ENCODE data around the gene CHRM3. TPM values are rescaled to one million over a fixed set of nuclear protein-coding genes. Genes with fewer than 3 reads are reported as not detected.

Gene CHRM3
- total RNA-seq, 4 donors from 2014 or later, result 48.8 to 177 (median 116) TPM

GRCh38 chr1:239349699-239350098 lies 36.7 kb upstream of the CHRM3 start:
- Histone ChIP-seq H3K27me3 (no peaks in the 10 kb centered on the region), H3K4me1 (peaks cover 0 to 1% (median 0%) of the 10 kb centered on the region in 3 donors), H3K27ac (no peak overlapping the region), H3K9me3 (no peaks in the 10 kb centered on the region), H3K4me3 (no peak overlapping the region), H3K36me3 (no peaks in the 10 kb centered on the region)
- ATAC-seq, result no peak
- TF ChIP-seq EP300 (IDR thresholded peaks at IDR 0.05) (no peak), POLR2AphosphoS5 (IDR thresholded peaks at IDR 0.05) (no peak), POLR2A (IDR thresholded peaks at IDR 0.05) (no peak)
- TF ChIP-seq, protein P1, sequence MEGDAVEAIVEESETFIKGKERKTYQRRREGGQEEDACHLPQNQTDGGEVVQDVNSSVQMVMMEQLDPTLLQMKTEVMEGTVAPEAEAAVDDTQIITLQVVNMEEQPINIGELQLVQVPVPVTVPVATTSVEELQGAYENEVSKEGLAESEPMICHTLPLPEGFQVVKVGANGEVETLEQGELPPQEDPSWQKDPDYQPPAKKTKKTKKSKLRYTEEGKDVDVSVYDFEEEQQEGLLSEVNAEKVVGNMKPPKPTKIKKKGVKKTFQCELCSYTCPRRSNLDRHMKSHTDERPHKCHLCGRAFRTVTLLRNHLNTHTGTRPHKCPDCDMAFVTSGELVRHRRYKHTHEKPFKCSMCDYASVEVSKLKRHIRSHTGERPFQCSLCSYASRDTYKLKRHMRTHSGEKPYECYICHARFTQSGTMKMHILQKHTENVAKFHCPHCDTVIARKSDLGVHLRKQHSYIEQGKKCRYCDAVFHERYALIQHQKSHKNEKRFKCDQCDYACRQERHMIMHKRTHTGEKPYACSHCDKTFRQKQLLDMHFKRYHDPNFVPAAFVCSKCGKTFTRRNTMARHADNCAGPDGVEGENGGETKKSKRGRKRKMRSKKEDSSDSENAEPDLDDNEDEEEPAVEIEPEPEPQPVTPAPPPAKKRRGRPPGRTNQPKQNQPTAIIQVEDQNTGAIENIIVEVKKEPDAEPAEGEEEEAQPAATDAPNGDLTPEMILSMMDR (IDR thresholded peaks at IDR 0.05), result no peak
- 95 to 100% methylated on average over 3 to 4 of the region's 6 CpGs for WGBS, 2 donors (ENCODE audit: low coverage in 1 of 2)

GRCh38 chr1:239353536-239353935 lies 32.8 kb upstream of the CHRM3 start:
- H3K27me3 ChIP-seq, result no peaks in the 10 kb centered on the region
- no peaks in the 10 kb centered on the region for H3K9me3 ChIP-seq
- no peaks in the 10 kb centered on the region for H3K4me1 ChIP-seq
- no peaks in the 10 kb centered on the region for H3K36me3 ChIP-seq
- H3K27ac ChIP-seq, result no peak overlapping the region
- H3K4me3 ChIP-seq, result no peak overlapping the region
- no peak for TF ChIP-seq POLR2A (IDR thresholded peaks at IDR 0.05)
- TF ChIP-seq, protein P1 (IDR thresholded peaks at IDR 0.05), result no peak
- no peak for TF ChIP-seq EP300 (IDR thresholded peaks at IDR 0.05)
- no peak for TF ChIP-seq POLR2AphosphoS5 (IDR thresholded peaks at IDR 0.05)
- WGBS, 2 donors (ENCODE audit: low coverage in 1 of 2), result 68 to 96% methylated on average over 3 of the region's 3 CpGs
- ATAC-seq, result no peak

GRCh38 chr1:239354231-239354630 lies 32.1 kb upstream of the CHRM3 start:
- no peaks in the 10 kb centered on the region for H3K9me3 ChIP-seq
- TF ChIP-seq POLR2AphosphoS5 (IDR thresholded peaks at IDR 0.05), result no peak
- TF ChIP-seq, protein P1 (IDR thresholded peaks at IDR 0.05), result no peak
- TF ChIP-seq POLR2A (IDR thresholded peaks at IDR 0.05), result no peak
- no peak for TF ChIP-seq EP300 (IDR thresholded peaks at IDR 0.05)
- H3K4me3 ChIP-seq, result no peak overlapping the region
- no peaks in the 10 kb centered on the region for H3K27me3 ChIP-seq
- WGBS, 2 donors (ENCODE audit: low coverage in 1 of 2), result 64% methylated on average over 1 of the region's 1 CpG; no CpG with 5 or more reads in 1 of the 2 donors
- no peak overlapping the region for H3K27ac ChIP-seq
- no peaks in the 10 kb centered on the region for H3K4me1 ChIP-seq
- ATAC-seq, result no peak
- H3K36me3 ChIP-seq, result no peaks in the 10 kb centered on the region

GRCh38 chr1:239357867-239358266 lies 28.5 kb upstream of the CHRM3 start:
- WGBS, 2 donors (ENCODE audit: low coverage in 1 of 2), result 80 to 95% methylated on average over 1 to 2 of the region's 2 CpGs
- H3K4me1 ChIP-seq, result peaks cover 0 to 12% (median 6%) of the 10 kb centered on the region in 3 donors
- H3K36me3 ChIP-seq, result no peaks in the 10 kb centered on the region
- H3K27me3 ChIP-seq, result no peaks in the 10 kb centered on the region
- no peak overlapping the region for H3K4me3 ChIP-seq
- TF ChIP-seq, protein P1 (IDR thresholded peaks at IDR 0.05), result no peak
- no peak for TF ChIP-seq POLR2A (IDR thresholded peaks at IDR 0.05)
- TF ChIP-seq POLR2AphosphoS5 (IDR thresholded peaks at IDR 0.05), result no peak
- H3K27ac ChIP-seq, result no peak overlapping the region
- no peak for ATAC-seq
- H3K9me3 ChIP-seq, result no peaks in the 10 kb centered on the region

- H3K27ac ChIP-seq, result peak overlapping the region in 1 of 4 donors; percentile 7
- no peaks in the 10 kb centered on the region for H3K9me3 ChIP-seq
- ATAC-seq, result no peak
- H3K27me3 ChIP-seq, result no peaks in the 10 kb centered on the region
- H3K4me3 ChIP-seq, result no peak overlapping the region
- H3K4me1 ChIP-seq, result peaks cover 0 to 12% (median 6%) of the 10 kb centered on the region in 3 donors
- no peaks in the 10 kb centered on the region for H3K36me3 ChIP-seq
- TF ChIP-seq POLR2A (IDR thresholded peaks at IDR 0.05), result no peak
- no peak for TF ChIP-seq EP300 (IDR thresholded peaks at IDR 0.05)
- peak; percentile 57 for TF ChIP-seq POLR2AphosphoS5 (IDR thresholded peaks at IDR 0.05)
- WGBS, 2 donors (ENCODE audit: low coverage in 1 of 2), result 15 to 26% methylated on average over 3 to 4 of the region's 4 CpGs
These were observed 25.0 kb upstream of the CHRM3 start for GRCh38 chr1:239361403-239361802.

All from gastroesophageal sphincter (tissue), 4 donors.